ENCODE data around the gene ZNF775.

The ZNF775 gene

GRCh38 chr7:150378853-150379440, at the start of gene ZNF775:
Gene ZNF775 (plus strand): TSS chr7:150379330. CDS start chr7:150388471, 9,141 bp downstream.
- Mint-ChIP-seq H3K4me1 (ENCODE audit: low read depth) (peaks cover 53% of the 10 kb centered on the region), H3K4me3 (peak within 1 kb of the TSS; percentile 90), H3K27ac (peak within 1 kb of the TSS; percentile 88), H3K27me3 (no peaks in the 10 kb centered on the region), H3K36me3 (ENCODE audit: low read depth) (peaks cover 14% of the 10 kb centered on the region), H3K9me3 (no peaks in the 10 kb centered on the region)
- peak; percentile 93 for DNase-seq

- Mint-ChIP-seq H3K27me3 (no peaks in the 10 kb centered on the region), H3K4me1 (ENCODE audit: low read depth) (peaks cover 26% of the 10 kb centered on the region), H3K27ac (no peak overlapping the region), H3K36me3 (ENCODE audit: low read depth) (peaks cover 85% of the 10 kb centered on the region), H3K9me3 (no peaks in the 10 kb centered on the region), H3K4me3 (no peak overlapping the region)
- no peak for DNase-seq
These were observed 49.6 kb upstream of the ZNF775 start for GRCh38 chr7:150329331-150330120.

GRCh38 chr7:150330211-150330885, 48.8 kb upstream of the ZNF775 start:
- DNase-seq = no peak
- peaks cover 18% of the 10 kb centered on the region for H3K4me1 Mint-ChIP-seq (ENCODE audit: low read depth)
- no peak overlapping the region for H3K27ac Mint-ChIP-seq
- peaks cover 77% of the 10 kb centered on the region for H3K36me3 Mint-ChIP-seq (ENCODE audit: low read depth)
- no peaks in the 10 kb centered on the region for H3K27me3 Mint-ChIP-seq
- no peaks in the 10 kb centered on the region for H3K9me3 Mint-ChIP-seq
- no peak overlapping the region for H3K4me3 Mint-ChIP-seq

GRCh38 chr7:150332852-150333635, 46.1 kb upstream of the ZNF775 start:
- no peak for DNase-seq
- H3K27me3 Mint-ChIP-seq = no peaks in the 10 kb centered on the region
- H3K4me1 Mint-ChIP-seq (ENCODE audit: low read depth) = peaks cover 1% of the 10 kb centered on the region
- H3K9me3 Mint-ChIP-seq = no peaks in the 10 kb centered on the region
- peaks cover 60% of the 10 kb centered on the region for H3K36me3 Mint-ChIP-seq (ENCODE audit: low read depth)
- H3K4me3 Mint-ChIP-seq = no peak overlapping the region
- H3K27ac Mint-ChIP-seq = no peak overlapping the region

- DNase-seq = no peak
- H3K9me3 Mint-ChIP-seq = no peaks in the 10 kb centered on the region
- no peaks in the 10 kb centered on the region for H3K27me3 Mint-ChIP-seq
- peaks cover 1% of the 10 kb centered on the region for H3K4me1 Mint-ChIP-seq (ENCODE audit: low read depth)
- H3K4me3 Mint-ChIP-seq = no peak overlapping the region
- H3K27ac Mint-ChIP-seq = no peak overlapping the region
- H3K36me3 Mint-ChIP-seq (ENCODE audit: low read depth) = peaks cover 55% of the 10 kb centered on the region
These were observed 45.5 kb upstream of the ZNF775 start for GRCh38 chr7:150333659-150334058.

- Mint-ChIP-seq H3K27ac (no peak overlapping the region), H3K9me3 (no peaks in the 10 kb centered on the region), H3K27me3 (no peaks in the 10 kb centered on the region), H3K4me1 (ENCODE audit: low read depth) (peaks cover under 1% of the 10 kb centered on the region), H3K36me3 (ENCODE audit: low read depth) (peaks cover 50% of the 10 kb centered on the region), H3K4me3 (no peak overlapping the region)
- DNase-seq = no peak
These were observed 45.0 kb upstream of the ZNF775 start for GRCh38 chr7:150334108-150334507.

- Mint-ChIP-seq H3K27ac (no peak overlapping the region), H3K27me3 (peaks cover 9% of the 10 kb centered on the region), H3K4me3 (no peak overlapping the region), H3K36me3 (ENCODE audit: low read depth) (peaks cover 39% of the 10 kb centered on the region), H3K4me1 (ENCODE audit: low read depth) (peaks cover 6% of the 10 kb centered on the region), H3K9me3 (no peaks in the 10 kb centered on the region)
- DNase-seq = no peak
These were observed 43.9 kb upstream of the ZNF775 start for GRCh38 chr7:150335108-150335773.

GRCh38 chr7:150335774-150336112, 43.4 kb upstream of the ZNF775 start:
- no peak for DNase-seq
- Mint-ChIP-seq H3K4me1 (ENCODE audit: low read depth) (peaks cover 9% of the 10 kb centered on the region), H3K36me3 (ENCODE audit: low read depth) (peaks cover 35% of the 10 kb centered on the region), H3K9me3 (no peaks in the 10 kb centered on the region), H3K27me3 (peaks cover 13% of the 10 kb centered on the region), H3K4me3 (no peak overlapping the region), H3K27ac (no peak overlapping the region)

- DNase-seq = no peak
- Mint-ChIP-seq H3K27me3 (peaks cover 19% of the 10 kb centered on the region), H3K4me1 (ENCODE audit: low read depth) (peaks cover 12% of the 10 kb centered on the region), H3K4me3 (no peak overlapping the region), H3K9me3 (no peaks in the 10 kb centered on the region), H3K36me3 (ENCODE audit: low read depth) (peaks cover 25% of the 10 kb centered on the region), H3K27ac (no peak overlapping the region)
These were observed 42.4 kb upstream of the ZNF775 start for GRCh38 chr7:150336746-150337145.

- Mint-ChIP-seq H3K36me3 (ENCODE audit: low read depth) (peaks cover 25% of the 10 kb centered on the region), H3K9me3 (no peaks in the 10 kb centered on the region), H3K4me3 (no peak overlapping the region), H3K27me3 (peaks cover 23% of the 10 kb centered on the region), H3K27ac (no peak overlapping the region), H3K4me1 (ENCODE audit: low read depth) (peaks cover 12% of the 10 kb centered on the region)
- DNase-seq = no peak
These were observed 42.0 kb upstream of the ZNF775 start for GRCh38 chr7:150337179-150337578.

GRCh38 chr7:150337659-150338081, 41.5 kb upstream of the ZNF775 start:
- H3K36me3 Mint-ChIP-seq (ENCODE audit: low read depth) = peaks cover 25% of the 10 kb centered on the region
- H3K4me3 Mint-ChIP-seq = no peak overlapping the region
- no peaks in the 10 kb centered on the region for H3K9me3 Mint-ChIP-seq
- peaks cover 12% of the 10 kb centered on the region for H3K4me1 Mint-ChIP-seq (ENCODE audit: low read depth)
- H3K27me3 Mint-ChIP-seq = peaks cover 28% of the 10 kb centered on the region
- no peak overlapping the region for H3K27ac Mint-ChIP-seq
- DNase-seq = no peak

GRCh38 chr7:150338166-150338829, 40.8 kb upstream of the ZNF775 start:
- H3K27me3 Mint-ChIP-seq = peaks cover 34% of the 10 kb centered on the region
- H3K4me3 Mint-ChIP-seq = no peak overlapping the region
- no peaks in the 10 kb centered on the region for H3K9me3 Mint-ChIP-seq
- H3K27ac Mint-ChIP-seq = no peak overlapping the region
- H3K36me3 Mint-ChIP-seq (ENCODE audit: low read depth) = peaks cover 19% of the 10 kb centered on the region
- no peak for DNase-seq
- H3K4me1 Mint-ChIP-seq (ENCODE audit: low read depth) = peaks cover 12% of the 10 kb centered on the region

GRCh38 chr7:150339409-150339809, 39.7 kb upstream of the ZNF775 start:
- DNase-seq = no peak
- peaks cover 41% of the 10 kb centered on the region for H3K27me3 Mint-ChIP-seq
- no peak overlapping the region for H3K27ac Mint-ChIP-seq
- peaks cover 12% of the 10 kb centered on the region for H3K4me1 Mint-ChIP-seq (ENCODE audit: low read depth)
- H3K36me3 Mint-ChIP-seq (ENCODE audit: low read depth) = peaks cover 11% of the 10 kb centered on the region
- no peaks in the 10 kb centered on the region for H3K9me3 Mint-ChIP-seq
- no peak overlapping the region for H3K4me3 Mint-ChIP-seq

Data from activated T-cell treated with anti-CD3 and anti-CD28 coated beads, Interleukin-2, amount 50 U/mL, for 24 hours (primary cell).